ENCODE results near the gene ITSN1.
"Not testable (repeated sequence)": the region's sequence is repeated elsewhere in the genome, so short reads cannot be mapped to it uniquely, and the experiment has no call there.

ITSN1 gene

DNA sequence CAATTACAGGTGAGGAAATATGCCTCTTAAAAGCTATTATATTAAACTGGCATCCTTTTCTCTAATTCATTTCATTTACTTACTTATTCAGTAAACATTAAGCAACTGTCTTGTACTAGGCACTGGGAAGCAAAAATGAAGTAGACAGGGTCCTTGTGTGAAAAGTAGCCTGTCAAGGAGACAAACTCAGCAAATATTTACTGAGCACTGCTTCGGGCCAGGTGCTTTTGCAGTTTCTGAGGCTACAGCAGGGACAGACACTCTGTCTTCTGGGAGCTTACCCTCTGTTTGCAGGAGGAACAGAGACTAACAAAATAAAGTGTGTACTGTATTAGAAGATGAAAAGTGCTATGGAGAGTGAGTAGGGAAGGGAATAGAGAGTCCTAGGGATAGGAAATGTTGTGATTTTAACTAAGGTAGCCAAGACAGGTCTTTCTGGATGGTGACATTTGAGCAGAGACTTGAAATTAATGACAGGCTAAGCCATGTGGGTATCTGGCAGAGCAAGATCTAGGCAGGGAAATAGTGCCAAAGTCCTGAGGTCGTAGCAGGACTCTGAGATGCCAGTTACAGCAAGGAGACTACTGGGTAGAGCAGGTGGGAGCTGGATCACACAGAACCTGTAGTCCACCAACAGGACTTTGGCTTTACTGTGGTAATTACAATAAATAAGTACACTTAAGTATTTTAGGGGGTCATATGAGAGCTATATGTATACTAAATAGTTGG, 133.0 kb downstream of the ITSN1 start:
- no peak for DNase-seq

GRCh38 chr21:33780631-33781030, 138.3 kb downstream of the ITSN1 start:
- no peak for DNase-seq

- no peak for DNase-seq
These were observed 138.8 kb downstream of the ITSN1 start for GRCh38 chr21:33781121-33781520.

- DNase-seq = no peak
These were observed 141.1 kb downstream of the ITSN1 start for GRCh38 chr21:33783187-33783979.

DNA sequence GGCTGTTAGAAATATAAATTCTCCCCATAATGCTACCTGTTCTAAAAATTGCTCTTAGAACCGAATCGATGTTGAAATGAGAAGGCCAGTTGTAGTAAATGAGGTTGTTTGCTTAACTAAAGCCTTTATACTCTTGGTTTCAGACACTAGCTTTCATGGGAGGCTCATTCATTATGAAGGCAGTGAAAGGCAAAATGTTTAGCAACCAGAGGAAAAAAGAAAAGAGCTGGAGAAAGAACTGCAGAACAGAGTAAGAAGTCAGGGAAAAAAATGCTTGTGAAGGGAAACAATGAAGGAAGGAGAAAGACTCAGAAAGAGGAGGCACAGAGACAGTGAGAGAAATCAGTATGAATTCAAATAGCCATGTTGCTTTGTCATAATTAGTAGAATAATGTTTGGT, 145.1 kb downstream of the ITSN1 start:
- DNase-seq = no peak

DNA sequence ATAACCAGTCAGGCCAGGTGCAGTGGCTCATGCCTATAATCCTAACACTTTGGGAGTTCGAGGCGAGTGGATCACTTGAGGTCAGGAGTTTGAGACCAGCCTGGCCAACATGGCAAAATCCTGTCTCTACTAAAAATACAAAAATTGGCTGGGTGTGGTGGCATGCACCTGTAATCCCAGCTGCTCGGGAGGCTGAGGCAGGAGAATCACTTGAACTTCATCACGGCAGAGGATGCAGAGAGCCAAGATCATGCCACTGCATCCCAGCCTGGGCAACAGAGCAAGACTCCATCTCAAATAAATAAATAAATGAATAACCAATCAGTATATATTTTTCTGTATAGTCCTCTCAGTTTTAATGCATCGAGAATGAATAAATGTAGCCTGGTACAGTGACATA, 146.1 kb downstream of the ITSN1 start:
- DNase-seq = not testable (repeated sequence)

GRCh38 chr21:33789697-33790096, 147.4 kb downstream of the ITSN1 start:
- DNase-seq = no peak

GRCh38 chr21:33791073-33791472, 148.8 kb downstream of the ITSN1 start:
- DNase-seq = no peak

GRCh38 chr21:33794596-33794995, 152.3 kb downstream of the ITSN1 start:
- no peak for DNase-seq

- no peak for DNase-seq
These were observed 155.3 kb downstream of the ITSN1 start for GRCh38 chr21:33797565-33797964.

DNA sequence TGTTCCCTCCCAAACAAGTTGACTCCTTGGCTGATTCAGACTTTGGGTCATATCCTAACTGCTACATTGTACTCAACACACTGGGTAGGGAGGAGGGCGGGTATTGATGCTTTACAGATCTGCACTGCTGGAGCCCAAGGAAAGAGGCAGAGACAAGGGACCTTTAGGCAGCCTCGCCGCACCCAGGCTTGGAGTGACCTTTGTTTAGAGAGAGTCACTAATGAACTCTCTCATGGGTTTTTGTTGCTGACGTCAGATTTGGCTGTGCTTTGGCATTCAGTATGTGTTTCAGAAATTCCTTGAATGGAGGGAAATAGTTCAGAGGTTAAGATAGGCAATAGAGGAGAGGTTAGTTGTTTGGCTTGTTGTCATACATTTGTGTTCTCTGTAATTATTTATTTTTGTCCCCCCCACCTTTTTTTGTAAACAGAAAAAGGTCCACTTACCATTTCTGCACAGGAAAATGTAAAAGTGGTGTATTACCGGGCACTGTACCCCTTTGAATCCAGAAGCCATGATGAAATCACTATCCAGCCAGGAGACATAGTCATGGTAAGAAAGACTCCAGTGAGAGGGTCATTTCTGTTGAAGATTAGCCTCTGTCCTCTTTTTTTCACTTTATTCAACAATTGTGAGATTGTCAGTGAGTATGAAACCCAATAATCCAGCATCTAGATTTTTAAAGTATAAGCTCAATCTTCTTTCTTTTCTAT, 157.2 kb downstream of the ITSN1 start:
- DNase-seq = no peak

DNA sequence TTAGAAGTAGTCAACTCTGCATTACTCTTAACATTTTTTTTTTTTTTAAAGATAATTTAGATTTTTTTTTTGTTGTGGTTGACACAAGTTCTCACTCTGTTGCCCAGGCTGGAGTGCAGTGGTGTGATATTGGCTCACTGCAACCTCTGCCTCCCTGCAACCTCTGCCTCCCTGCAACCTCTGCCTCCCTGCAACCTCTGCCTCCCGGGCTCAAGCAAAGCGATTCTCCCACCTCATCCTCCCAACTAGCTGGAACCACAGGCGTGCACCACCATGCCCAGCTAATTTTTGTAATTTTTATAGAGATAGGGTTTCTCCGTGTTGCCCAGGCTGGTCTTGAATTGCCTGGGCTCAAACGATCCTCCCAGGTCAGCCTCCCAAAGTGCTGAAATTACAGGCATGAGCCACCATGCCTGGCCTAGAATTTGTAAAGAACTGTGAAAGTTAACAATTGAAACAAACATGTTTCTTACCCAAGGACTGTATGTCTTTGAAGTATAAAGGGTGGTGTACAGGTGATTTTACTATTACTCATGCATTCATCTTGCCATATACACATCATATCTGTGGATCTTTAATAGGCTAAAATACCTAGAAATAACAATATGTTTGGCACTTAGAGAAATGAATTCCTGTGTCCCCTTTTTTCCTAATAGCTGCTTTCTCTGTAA, 158.6 kb downstream of the ITSN1 start:
- DNase-seq = no peak

GRCh38 chr21:33801424-33802405, 159.4 kb downstream of the ITSN1 start:
- peak; percentile 78 to 85 for DNase-seq

- DNase-seq = no peak
These were observed 160.2 kb downstream of the ITSN1 start for GRCh38 chr21:33802481-33802880.

DNA sequence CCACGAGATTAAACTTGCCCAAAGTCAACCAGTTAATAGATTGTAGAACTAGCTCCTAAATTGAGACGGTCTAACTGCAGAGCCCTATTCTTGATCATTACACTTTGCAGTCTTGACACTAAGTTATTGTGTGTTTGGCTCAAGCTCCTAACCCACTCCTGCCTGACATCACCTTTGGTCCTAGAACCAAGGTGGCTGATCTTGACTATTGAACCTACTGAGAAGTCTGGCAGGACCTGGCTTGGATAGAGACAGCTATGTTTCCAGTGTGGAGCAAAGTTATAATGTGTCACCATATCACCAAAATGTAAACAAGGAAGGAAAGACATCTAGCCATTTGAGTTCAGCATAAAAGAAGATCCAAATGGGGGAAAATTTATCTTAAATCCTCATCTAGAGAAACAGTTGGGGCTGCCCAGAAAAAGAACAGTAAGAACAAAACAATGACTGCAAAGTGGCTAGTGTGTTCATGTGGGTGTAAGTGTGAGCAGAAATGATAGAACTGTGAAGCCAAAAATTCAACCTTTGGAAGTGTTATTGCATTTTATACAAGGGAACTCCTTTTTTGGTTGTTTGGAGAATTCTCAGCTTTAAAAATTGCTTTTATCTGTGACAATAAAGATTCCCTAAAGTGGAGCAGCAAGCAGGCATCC, 166.5 kb downstream of the ITSN1 start:
- no peak for DNase-seq

DNA sequence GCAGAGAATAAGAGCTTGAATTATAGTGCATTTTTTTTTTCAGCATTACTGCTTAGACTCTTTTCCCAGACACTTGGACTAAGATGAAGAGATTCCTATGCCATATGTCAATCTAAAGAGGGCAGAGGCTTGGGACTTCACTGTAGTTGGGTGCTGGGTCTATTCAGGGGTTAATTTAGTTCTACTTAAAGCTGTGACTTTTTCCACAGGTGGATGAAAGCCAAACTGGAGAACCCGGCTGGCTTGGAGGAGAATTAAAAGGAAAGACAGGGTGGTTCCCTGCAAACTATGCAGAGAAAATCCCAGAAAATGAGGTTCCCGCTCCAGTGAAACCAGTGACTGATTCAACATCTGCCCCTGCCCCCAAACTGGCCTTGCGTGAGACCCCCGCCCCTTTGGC, 168.5 kb downstream of the ITSN1 start:
- no peak for DNase-seq

DNA sequence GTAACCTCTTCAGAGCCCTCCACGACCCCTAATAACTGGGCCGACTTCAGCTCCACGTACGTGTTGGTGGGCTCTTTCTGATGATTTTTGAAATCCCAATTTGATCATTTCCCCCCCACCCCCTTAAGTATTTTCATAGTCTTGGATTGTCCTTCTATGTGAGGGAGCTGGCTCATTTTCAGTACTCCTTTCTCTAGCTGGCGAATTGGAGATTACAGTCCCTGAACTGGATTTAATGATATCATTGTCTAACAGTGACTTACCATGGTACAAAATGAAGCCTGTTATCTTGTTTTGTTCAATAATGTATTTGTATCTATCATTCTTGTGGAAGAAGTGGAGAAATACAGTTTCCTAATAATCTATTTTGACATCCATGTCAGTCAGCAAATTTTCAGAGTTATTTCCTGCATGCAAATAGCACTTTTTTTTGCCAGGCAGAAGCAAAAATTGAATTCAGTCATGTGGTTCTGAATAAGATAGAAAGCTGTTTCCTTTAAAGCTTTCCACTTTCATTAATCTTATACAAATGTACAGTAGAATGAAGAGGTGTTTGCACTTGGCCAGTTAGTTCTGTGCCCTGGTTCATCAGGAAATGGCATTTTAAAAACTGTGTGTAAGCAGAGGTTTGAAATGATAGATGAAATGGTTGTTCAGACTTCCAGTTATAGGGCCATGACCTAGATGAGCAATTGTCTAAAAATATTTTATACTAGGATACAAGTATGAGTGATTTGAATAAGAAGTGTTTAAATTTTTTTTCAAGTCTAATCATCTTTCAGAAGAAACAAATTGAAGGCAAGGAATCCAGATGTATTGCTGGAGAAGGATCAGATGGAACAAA, 169.1 kb downstream of the ITSN1 start:
- no peak for DNase-seq

DNA sequence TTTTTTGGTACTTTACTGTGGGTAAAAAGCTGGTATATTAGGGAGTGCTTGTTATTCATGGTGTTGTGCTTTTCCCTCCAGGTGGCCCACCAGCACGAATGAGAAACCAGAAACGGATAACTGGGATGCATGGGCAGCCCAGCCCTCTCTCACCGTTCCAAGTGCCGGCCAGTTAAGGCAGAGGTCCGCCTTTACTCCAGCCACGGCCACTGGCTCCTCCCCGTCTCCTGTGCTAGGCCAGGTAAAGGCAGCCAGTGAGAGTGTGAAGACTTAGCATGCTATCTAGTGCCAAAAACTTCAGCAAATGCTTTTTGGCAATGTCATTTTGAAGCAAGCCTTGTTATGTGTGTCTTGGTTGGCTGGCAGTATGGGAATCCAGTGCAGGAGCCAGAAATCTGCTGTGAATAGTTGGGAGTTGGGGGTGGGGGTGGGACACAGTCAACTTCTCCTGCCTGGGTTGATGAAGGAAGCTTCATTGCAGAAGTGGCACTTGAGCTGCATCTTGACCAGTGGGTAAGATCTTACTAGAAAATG, 171.6 kb downstream of the ITSN1 start:
- no peak for DNase-seq

- DNase-seq = no peak
These were observed 172.9 kb downstream of the ITSN1 start for GRCh38 chr21:33815143-33815707.

DNA sequence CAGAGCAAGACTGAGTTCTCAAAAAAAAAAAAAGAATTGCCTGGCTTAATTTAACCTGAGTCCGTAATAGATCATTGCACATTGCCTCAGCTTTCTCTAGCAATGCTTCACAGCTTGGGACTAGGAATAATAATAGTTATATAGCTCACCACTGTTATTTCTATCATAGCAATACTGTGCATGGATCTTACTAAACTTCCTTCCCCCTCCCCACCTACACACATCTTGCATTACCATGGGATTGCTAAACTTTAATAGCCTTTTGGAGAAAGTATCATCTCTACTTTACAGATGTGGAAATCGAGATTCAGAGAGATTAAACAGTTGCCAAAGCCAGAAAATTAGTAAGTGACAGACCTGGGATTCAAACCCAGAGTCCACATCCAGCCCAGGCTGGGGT, 173.9 kb downstream of the ITSN1 start:
- DNase-seq = no peak
